Activated B cell treated with CpG ODN at 0.5 μM for 24 hours (primary cell): Measurements from ENCODE around the gene C5orf34. TPM values are rescaled to one million over a fixed set of nuclear protein-coding genes. Genes with fewer than 3 reads are reported as not detected.
A peak's percentile ranks its signal among the peaks of the same experiment; 100 is the strongest.
"Not testable (repeated sequence)": the region's sequence is repeated elsewhere in the genome, so short reads cannot be mapped to it uniquely, and the experiment has no call there.

ENCODE experiments used
- ATAC-seq: fragments of 200-7000 bp; cut with Tn5 transposase; one replicate; pipeline ENCODE4 v1.10.0; 2021; ENCODE audit warnings: low read depth, mild to moderate bottlenecking, moderate library complexity
- CTCF ChIA-PET: fragments of 350-600 bp; sonication (Branson Sonifier 250); formaldehyde crosslinking; loops from one replicate; lab custom pipeline; 2021; ENCODE audit warnings: antibody characterized with exemption; lab: Charles Lee
- POLR2A ChIA-PET: fragments of 350-600 bp; sonication (Branson Sonifier 250); formaldehyde crosslinking; loops from one replicate; lab custom pipeline; 2021; ENCODE audit warnings: antibody characterized with exemption; lab: Charles Lee
- DNase-seq: peaks from one replicate; pipeline ENCODE4 v3.0.0; 2022
- H3K27ac Mint-ChIP-seq: one replicate; pipeline ENCODE4 v1.8.0; 2020; ENCODE audit warnings: mixed read lengths
- H3K27me3 Mint-ChIP-seq: one replicate; pipeline ENCODE4 v1.8.0; 2021; ENCODE audit warnings: mixed read lengths
- H3K36me3 Mint-ChIP-seq: one replicate; pipeline ENCODE4 v1.8.0; 2021; ENCODE audit warnings: low read depth, mixed read lengths
- H3K4me1 Mint-ChIP-seq: one replicate; pipeline ENCODE4 v1.8.0; 2021; ENCODE audit warnings: mixed read lengths
- H3K4me3 Mint-ChIP-seq: one replicate; pipeline ENCODE4 v1.8.0; 2020; ENCODE audit warnings: mild to moderate bottlenecking, mixed read lengths
- H3K9me3 Mint-ChIP-seq: one replicate; pipeline ENCODE4 v1.8.0; 2020; ENCODE audit warnings: mixed read lengths
- CTCF ChIP-seq: fragments of 200-600 bp; IDR thresholded peaks from one replicate; pipeline ENCODE4 v1.8.0; 2022; ENCODE audit warnings: antibody characterized with exemption, mild to moderate bottlenecking
- intact Hi-C: fragments of 100-400 bp; cut with micrococcal nuclease; formaldehyde crosslinking; loops from one replicate; pipeline ENCODE4 v1.15.1; 2024
- total RNA-seq: library from RNA; stranded (reverse); gene quantifications from 2 replicates; pipeline ENCODE4 v1.2.3, GENCODE V29; 2022

Gene C5orf34
- total RNA-seq, 1 donor from 2014 or later, result 4.7 TPM

GRCh38 chr5:43520615-43521014 is 5.7 kb upstream of the C5orf34 start:
- Mint-ChIP-seq H3K4me3 (no peak overlapping the region), H3K27ac (no peak overlapping the region), H3K4me1 (peaks cover 3% of the 10 kb centered on the region), H3K9me3 (no peaks in the 10 kb centered on the region), H3K36me3 (peaks cover 23% of the 10 kb centered on the region), H3K27me3 (no peaks in the 10 kb centered on the region)
- no peak for TF ChIP-seq CTCF
- DNase-seq (no peak), ATAC-seq (no peak)
- intact Hi-C loops, result no loop called here
- ChIA-PET POLR2A (interaction anchor here (0.7 kb wide), 1 partner anchor 177 kb away, joined by 5 read pairs; no protein-coding TSS in a partner anchor), CTCF (no interaction called here)

GRCh38 chr5:43515678-43516048 is 715 bp upstream of the C5orf34 start:
- POLR2A ChIA-PET, result interaction anchor here (1.1 to 4.3 kb wide), 7 partner anchors 31 to 496 kb away, joined by 3 to 140 read pairs (median 10); partner anchors contain the start of genes HMGCS1, NNT and TMEM267
- DNase-seq, result no peak
- CTCF ChIA-PET, result interaction anchor here (1.0 to 2.5 kb wide), 2 partner anchors 32 to 40 kb away, joined by 3 to 12 read pairs; partner anchors contain the start of gene TMEM267

GRCh38 chr5:43514471-43514815 is 505 bp downstream of the C5orf34 start:
- H3K9me3 Mint-ChIP-seq, result no peaks in the 10 kb centered on the region
- H3K4me3 Mint-ChIP-seq, result peak overlapping the region; percentile 95
- peaks cover 23% of the 10 kb centered on the region for H3K4me1 Mint-ChIP-seq
- H3K36me3 Mint-ChIP-seq, result peaks cover 6% of the 10 kb centered on the region
- ATAC-seq, result peak; percentile 18
- intact Hi-C loops, result no loop called here
- no peak for TF ChIP-seq CTCF
- no peak for DNase-seq
- no peaks in the 10 kb centered on the region for H3K27me3 Mint-ChIP-seq
- peak overlapping the region; percentile 95 for H3K27ac Mint-ChIP-seq
- ChIA-PET CTCF (interaction anchor here (0.9 to 2.5 kb wide), 2 partner anchors 30 to 89 kb away, joined by 3 to 12 read pairs; partner anchors contain the start of genes NNT and TMEM267), POLR2A (interaction anchor here (1.0 to 4.3 kb wide), 11 partner anchors 30 to 522 kb away, joined by 3 to 140 read pairs (median 5); partner anchors contain the start of genes HMGCS1, NNT, TMEM267 and ZNF131)

More at GRCh38 chr5:43515678-43516048, 715 bp upstream of the C5orf34 start:
- Mint-ChIP-seq H3K27me3 (no peaks in the 10 kb centered on the region), H3K4me1 (peaks cover 23% of the 10 kb centered on the region), H3K36me3 (peaks cover 6% of the 10 kb centered on the region), H3K4me3 (peak overlapping the region; percentile 95), H3K9me3 (no peaks in the 10 kb centered on the region), H3K27ac (peak overlapping the region; percentile 95)
- intact Hi-C loops, result loop anchor here (1.0 kb wide), 9 partner anchors 32 to 1611 kb away; partner anchors contain the start of genes HMGCS1, NNT, RIMOC1 and TMEM267
- no peak for TF ChIP-seq CTCF
- no peak for ATAC-seq

- H3K4me1 Mint-ChIP-seq, result peaks cover 23% of the 10 kb centered on the region
- no peak for ATAC-seq
- H3K36me3 Mint-ChIP-seq, result peaks cover 8% of the 10 kb centered on the region
- ChIA-PET POLR2A (interaction anchor here (1.1 to 4.3 kb wide), 5 partner anchors 29 to 393 kb away, joined by 3 to 140 read pairs (median 15); partner anchors contain the start of genes HMGCS1, NNT, TMEM267 and ZNF131), CTCF (interaction anchor here (2.5 kb wide), 1 partner anchor 30 kb away, joined by 12 read pairs; the partner anchor contains the start of gene TMEM267)
- H3K27ac Mint-ChIP-seq, result peak overlapping the region; percentile 95
- no peak for DNase-seq
- H3K9me3 Mint-ChIP-seq, result no peaks in the 10 kb centered on the region
- H3K4me3 Mint-ChIP-seq, result peak overlapping the region; percentile 95
- TF ChIP-seq CTCF, result no peak
- intact Hi-C loops, result no loop called here
- H3K27me3 Mint-ChIP-seq, result no peaks in the 10 kb centered on the region
Measured at GRCh38 chr5:43514025-43514424, 923 bp downstream of the C5orf34 start.

GRCh38 chr5:43511062-43511461 is 3.9 kb downstream of the C5orf34 start:
- CTCF ChIA-PET, H3K4me3 Mint-ChIP-seq, H3K9me3 Mint-ChIP-seq, intact Hi-C loops, H3K27ac Mint-ChIP-seq, H3K27me3 Mint-ChIP-seq, DNase-seq, POLR2A ChIA-PET, ATAC-seq: not testable (repeated sequence)
- H3K4me1 Mint-ChIP-seq, result peaks cover 23% of the 10 kb centered on the region
- peaks cover 14% of the 10 kb centered on the region for H3K36me3 Mint-ChIP-seq
